ENCODE data around the gene DSC1.

Gene DSC1, protein sequence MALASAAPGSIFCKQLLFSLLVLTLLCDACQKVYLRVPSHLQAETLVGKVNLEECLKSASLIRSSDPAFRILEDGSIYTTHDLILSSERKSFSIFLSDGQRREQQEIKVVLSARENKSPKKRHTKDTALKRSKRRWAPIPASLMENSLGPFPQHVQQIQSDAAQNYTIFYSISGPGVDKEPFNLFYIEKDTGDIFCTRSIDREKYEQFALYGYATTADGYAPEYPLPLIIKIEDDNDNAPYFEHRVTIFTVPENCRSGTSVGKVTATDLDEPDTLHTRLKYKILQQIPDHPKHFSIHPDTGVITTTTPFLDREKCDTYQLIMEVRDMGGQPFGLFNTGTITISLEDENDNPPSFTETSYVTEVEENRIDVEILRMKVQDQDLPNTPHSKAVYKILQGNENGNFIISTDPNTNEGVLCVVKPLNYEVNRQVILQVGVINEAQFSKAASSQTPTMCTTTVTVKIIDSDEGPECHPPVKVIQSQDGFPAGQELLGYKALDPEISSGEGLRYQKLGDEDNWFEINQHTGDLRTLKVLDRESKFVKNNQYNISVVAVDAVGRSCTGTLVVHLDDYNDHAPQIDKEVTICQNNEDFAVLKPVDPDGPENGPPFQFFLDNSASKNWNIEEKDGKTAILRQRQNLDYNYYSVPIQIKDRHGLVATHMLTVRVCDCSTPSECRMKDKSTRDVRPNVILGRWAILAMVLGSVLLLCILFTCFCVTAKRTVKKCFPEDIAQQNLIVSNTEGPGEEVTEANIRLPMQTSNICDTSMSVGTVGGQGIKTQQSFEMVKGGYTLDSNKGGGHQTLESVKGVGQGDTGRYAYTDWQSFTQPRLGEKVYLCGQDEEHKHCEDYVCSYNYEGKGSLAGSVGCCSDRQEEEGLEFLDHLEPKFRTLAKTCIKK

DNA sequence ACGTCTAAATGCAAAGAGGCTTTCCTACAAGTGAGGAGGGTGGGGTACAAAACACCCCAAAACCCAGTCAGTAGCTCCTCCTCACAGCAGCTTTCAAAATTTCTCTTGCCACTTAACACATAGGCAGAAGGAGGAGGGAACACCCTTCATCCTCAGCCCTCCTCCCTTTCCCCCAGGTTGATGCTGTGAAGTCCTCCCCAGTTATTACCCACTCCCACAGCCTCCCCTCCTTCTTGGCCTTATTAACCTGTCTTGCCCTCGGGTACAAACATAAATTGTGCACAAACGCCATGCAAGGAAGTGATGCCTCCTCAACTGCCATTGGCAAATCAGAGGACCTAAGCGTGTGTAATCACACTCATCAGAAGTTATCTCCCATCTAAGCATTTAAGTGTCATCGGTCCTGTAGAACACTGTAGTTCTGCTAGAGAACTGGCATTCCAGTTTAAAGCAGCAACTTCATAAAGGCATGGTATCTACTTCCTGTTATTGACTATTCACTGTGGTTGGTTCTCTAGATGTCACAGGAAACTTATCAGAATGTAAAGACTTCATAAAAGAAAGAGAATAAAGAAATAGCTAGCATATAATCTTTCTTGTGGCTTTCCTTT, at the start of gene DSC1:
DSC1 (minus strand) TSS at position 32 of the 611 bp plus-strand sequence. CDS start 262 bp downstream, outside the sequence.
- DNase-seq (ENCODE audit: low read depth) = no peak
- TF ChIP-seq, protein P1, sequence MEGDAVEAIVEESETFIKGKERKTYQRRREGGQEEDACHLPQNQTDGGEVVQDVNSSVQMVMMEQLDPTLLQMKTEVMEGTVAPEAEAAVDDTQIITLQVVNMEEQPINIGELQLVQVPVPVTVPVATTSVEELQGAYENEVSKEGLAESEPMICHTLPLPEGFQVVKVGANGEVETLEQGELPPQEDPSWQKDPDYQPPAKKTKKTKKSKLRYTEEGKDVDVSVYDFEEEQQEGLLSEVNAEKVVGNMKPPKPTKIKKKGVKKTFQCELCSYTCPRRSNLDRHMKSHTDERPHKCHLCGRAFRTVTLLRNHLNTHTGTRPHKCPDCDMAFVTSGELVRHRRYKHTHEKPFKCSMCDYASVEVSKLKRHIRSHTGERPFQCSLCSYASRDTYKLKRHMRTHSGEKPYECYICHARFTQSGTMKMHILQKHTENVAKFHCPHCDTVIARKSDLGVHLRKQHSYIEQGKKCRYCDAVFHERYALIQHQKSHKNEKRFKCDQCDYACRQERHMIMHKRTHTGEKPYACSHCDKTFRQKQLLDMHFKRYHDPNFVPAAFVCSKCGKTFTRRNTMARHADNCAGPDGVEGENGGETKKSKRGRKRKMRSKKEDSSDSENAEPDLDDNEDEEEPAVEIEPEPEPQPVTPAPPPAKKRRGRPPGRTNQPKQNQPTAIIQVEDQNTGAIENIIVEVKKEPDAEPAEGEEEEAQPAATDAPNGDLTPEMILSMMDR (IDR thresholded peaks at IDR 0.05; ENCODE audit: insufficient read depth, low read depth, low read length, missing control alignments) = no peak
- no peak within 1 kb of the TSS for H3K4me3 ChIP-seq (ENCODE audit: low read length)

DNA sequence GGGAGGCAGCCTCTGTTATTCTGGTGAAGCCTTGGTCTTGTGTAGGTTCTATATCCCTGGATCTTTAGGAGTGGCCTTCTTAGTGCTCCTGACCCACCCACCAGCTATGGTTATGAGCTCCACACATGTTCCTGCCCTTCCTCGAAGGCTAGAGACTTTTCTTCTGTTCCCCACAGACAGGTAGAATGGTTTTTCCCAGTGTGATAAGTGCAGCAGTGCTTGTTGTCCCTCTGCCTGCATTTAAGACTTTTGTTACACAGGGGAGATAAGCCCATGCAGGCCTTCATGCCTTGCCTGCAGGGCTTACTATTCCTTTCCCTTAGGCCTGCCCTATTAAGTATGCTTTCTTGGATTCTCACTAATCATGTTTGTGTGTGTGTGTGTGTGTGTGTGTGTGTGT, 48.4 kb upstream of the DSC1 start:
- no peak for DNase-seq (ENCODE audit: low read depth)
- TF ChIP-seq, protein P1 (IDR thresholded peaks at IDR 0.05; ENCODE audit: insufficient read depth, low read depth, low read length, missing control alignments) = no peak

DNA sequence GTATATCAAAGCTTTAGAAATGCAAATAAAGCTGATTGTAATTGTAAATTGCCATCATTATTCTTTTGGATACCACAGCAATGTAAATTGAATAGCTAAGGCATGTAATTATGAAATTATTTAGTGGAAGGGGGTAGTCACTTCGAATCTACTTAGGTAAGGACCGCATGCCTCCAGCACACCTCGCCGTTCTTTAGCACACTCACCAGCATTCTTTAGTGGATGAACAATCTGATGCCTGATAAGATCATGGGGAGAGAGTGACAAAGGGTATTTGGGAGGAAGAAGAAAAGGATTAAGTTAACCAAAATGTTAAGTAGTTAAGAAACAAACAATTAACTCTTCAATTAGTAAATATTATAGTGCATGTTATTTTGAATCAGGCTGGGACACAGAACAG, 46.4 kb upstream of the DSC1 start:
- no peak overlapping the region for H3K4me3 ChIP-seq (ENCODE audit: low read length)
- TF ChIP-seq, protein P1 (IDR thresholded peaks at IDR 0.05; ENCODE audit: insufficient read depth, low read depth, low read length, missing control alignments) = no peak
- no peak for DNase-seq (ENCODE audit: low read depth)

More for the DNA sequence above, 48.4 kb upstream of the DSC1 start:
- no peak overlapping the region for H3K4me3 ChIP-seq (ENCODE audit: low read length)

DNA sequence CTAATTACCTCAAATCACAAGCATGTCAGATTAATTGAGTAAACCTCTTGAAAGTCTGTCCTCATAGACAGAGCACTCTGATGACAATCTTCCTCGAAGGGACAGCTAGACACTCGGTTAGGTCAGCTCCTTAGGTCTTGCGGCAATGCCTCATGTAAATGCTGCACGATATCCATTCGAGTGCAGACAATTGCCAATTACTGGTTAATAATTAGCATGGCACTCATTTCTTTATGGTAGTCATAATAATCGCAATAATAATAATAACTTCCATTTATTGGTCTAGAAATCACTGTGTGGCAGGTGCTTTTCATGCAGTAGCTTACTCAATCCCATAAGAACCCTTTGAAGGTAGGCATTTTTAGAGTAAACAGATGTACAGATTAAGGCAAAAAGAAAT, 44.7 kb upstream of the DSC1 start:
- no peak for DNase-seq (ENCODE audit: low read depth)
- H3K4me3 ChIP-seq (ENCODE audit: low read length) = no peak overlapping the region

DNA sequence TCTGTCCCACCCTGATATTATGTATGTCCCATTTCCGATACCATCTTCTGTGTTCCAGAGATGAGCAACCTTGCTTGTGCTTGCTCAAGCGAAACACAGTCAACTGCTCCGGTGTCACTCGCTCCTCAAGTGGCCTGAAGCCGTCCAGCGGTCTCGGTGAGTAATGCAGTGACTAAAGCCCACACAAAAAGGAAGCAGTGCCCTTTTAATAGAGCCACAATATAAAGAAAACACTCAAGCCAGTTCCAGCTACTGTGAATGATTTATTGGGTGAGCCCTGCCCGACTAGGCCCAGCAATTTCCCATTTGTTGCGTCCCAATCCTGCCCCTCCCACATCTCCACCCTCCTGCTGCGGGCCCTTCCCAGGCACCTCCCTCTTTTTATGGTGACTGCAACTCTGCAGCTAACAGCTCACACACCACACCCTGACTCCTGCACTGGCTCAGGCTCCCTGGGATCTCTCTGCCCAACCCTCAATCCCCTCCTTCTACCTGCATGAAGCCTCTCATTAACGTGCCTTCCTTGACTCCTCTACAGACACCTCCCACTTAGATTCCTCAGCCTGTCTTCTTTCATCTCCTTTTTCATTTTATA, 44.2 kb upstream of the DSC1 start:
- peak; percentile 97 for DNase-seq (ENCODE audit: low read depth)
- TF ChIP-seq, protein P1 (IDR thresholded peaks at IDR 0.05; ENCODE audit: insufficient read depth, low read depth, low read length, missing control alignments) = peak; percentile 45
- peak overlapping the region; percentile 71 for H3K4me3 ChIP-seq (ENCODE audit: low read length)

More for the DNA sequence above, 44.7 kb upstream of the DSC1 start:
- TF ChIP-seq, protein P1 (IDR thresholded peaks at IDR 0.05; ENCODE audit: insufficient read depth, low read depth, low read length, missing control alignments) = no peak

DNA sequence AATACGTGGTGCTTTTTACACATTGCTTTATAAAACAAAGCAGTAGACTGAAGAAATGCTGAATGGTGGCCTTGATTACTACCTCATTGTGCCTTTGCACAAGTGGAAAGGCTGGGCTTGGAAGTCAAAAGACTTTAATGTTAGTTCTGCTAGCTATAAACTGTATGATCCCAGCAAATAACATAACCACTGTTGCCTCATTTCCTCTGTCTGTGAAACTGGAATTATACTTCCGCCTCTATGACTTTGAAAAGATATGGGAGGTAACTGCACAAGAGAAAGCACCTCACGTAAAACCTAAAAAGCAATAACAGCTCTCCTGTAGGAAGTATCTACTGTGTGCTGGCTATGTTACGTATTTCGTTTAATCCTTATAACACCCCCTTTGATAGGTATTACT, 43.4 kb upstream of the DSC1 start:
- no peak for DNase-seq (ENCODE audit: low read depth)
- TF ChIP-seq, protein P1 (IDR thresholded peaks at IDR 0.05; ENCODE audit: insufficient read depth, low read depth, low read length, missing control alignments) = no peak
- H3K4me3 ChIP-seq (ENCODE audit: low read length) = peak overlapping the region; percentile 71

Data from epithelial cell of esophagus (primary cell).